ENCODE data around the gene LIN37. TPM values are rescaled to one million over a fixed set of nuclear protein-coding genes. Genes with fewer than 3 reads are reported as not detected.
A peak's percentile ranks its signal among the peaks of the same experiment; 100 is the strongest.

Gene LIN37
- total and polyA plus RNA-seq, 2 of the 13 experiments (the other 11 are each of a cell fraction or from before 2014, with no cell fraction given), result 6.3 to 8.7 TPM

- no peak for TF ChIP-seq ZNF280D (CRISPR knock-in tag; IDR thresholded peaks at IDR 0.05)
- TF ChIP-seq GABPB1 (CRISPR knock-in tag; IDR thresholded peaks at IDR 0.05), result peak; percentile 97
- peak in 1 of 2 experiments; percentile 77; a peak in 2 of 4 replicates for TF ChIP-seq KLF16 (CRISPR knock-in tag; IDR thresholded peaks at IDR 0.05)
- no peak for TF ChIP-seq ZNF264 (CRISPR knock-in tag; IDR thresholded peaks at IDR 0.05)
- TF ChIP-seq ZNF343 (CRISPR knock-in tag; IDR thresholded peaks at IDR 0.05), result no peak
- peak; percentile 64; the same call in 1 of the 2 replicates for TF ChIP-seq ERF (CRISPR knock-in tag; IDR thresholded peaks at IDR 0.05)
- no peak for TF ChIP-seq NFE2L1 (CRISPR knock-in tag; IDR thresholded peaks at IDR 0.05; ENCODE audit: borderline replicate concordance)
- TF ChIP-seq ZNF773 (CRISPR knock-in tag; IDR thresholded peaks at IDR 0.05; ENCODE audit: borderline replicate concordance), result no peak
- TF ChIP-seq, protein P1, sequence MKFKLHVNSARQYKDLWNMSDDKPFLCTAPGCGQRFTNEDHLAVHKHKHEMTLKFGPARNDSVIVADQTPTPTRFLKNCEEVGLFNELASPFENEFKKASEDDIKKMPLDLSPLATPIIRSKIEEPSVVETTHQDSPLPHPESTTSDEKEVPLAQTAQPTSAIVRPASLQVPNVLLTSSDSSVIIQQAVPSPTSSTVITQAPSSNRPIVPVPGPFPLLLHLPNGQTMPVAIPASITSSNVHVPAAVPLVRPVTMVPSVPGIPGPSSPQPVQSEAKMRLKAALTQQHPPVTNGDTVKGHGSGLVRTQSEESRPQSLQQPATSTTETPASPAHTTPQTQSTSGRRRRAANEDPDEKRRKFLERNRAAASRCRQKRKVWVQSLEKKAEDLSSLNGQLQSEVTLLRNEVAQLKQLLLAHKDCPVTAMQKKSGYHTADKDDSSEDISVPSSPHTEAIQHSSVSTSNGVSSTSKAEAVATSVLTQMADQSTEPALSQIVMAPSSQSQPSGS (CRISPR knock-in tag; IDR thresholded peaks at IDR 0.05), result peak; percentile 69; the same call in 1 of the 2 replicates
- TF ChIP-seq, protein P2, sequence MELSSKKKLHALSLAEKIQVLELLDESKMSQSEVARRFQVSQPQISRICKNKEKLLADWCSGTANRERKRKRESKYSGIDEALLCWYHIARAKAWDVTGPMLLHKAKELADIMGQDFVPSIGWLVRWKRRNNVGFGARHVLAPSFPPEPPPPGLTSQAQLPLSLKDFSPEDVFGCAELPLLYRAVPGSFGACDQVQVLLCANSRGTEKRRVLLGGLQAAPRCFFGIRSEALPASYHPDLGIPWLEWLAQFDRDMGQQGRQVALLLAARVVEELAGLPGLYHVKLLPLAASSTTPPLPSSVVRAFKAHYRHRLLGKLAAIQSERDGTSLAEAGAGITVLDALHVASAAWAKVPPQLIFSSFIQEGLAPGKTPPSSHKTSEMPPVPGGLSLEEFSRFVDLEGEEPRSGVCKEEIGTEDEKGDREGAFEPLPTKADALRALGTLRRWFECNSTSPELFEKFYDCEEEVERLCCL (CRISPR knock-in tag; IDR thresholded peaks at IDR 0.05; ENCODE audit: borderline replicate concordance), result no peak
- no peak for TF ChIP-seq ATF3 (CRISPR knock-in tag; IDR thresholded peaks at IDR 0.05)
- TF ChIP-seq MBD4 (IDR thresholded peaks at IDR 0.05; ENCODE audit: borderline replicate concordance, low read length), result no peak
- 0 out of 2 replicates have a peak, but pooled peaks have one; percentile 34 for TF ChIP-seq MYNN (CRISPR knock-in tag; IDR thresholded peaks at IDR 0.05; ENCODE audit: low read depth)
- TF ChIP-seq FOXA3 (CRISPR knock-in tag; IDR thresholded peaks at IDR 0.05), result peak; percentile 41
- TF ChIP-seq ZNF761 (CRISPR knock-in tag; conservative IDR thresholded peaks at IDR 0.05), result 0 out of 2 replicates have a peak, but pooled peaks have one; percentile 58
- peak; percentile 61; the same call in 1 of the 2 replicates for TF ChIP-seq ARNTL (CRISPR knock-in tag; IDR thresholded peaks at IDR 0.05)
- no peak for TF ChIP-seq BCL6 (CRISPR knock-in tag; IDR thresholded peaks at IDR 0.05)
- TF ChIP-seq POLR2G (IDR thresholded peaks at IDR 0.05; ENCODE audit: low read depth, low read length), result peak; percentile 84
- peak; percentile 65; the same call in 1 of the 2 replicates for TF ChIP-seq NFKB2 (CRISPR knock-in tag; IDR thresholded peaks at IDR 0.05; ENCODE audit: borderline replicate concordance)
- TF ChIP-seq ZNF574 (CRISPR knock-in tag; IDR thresholded peaks at IDR 0.05), result peak; percentile 91
Measured at GRCh38 chr19:35748106-35749020, at the start of gene LIN37 (continued).
